Measurements from ENCODE around the gene KCNMB4.
"Not testable (repeated sequence)": the region's sequence is repeated elsewhere in the genome, so short reads cannot be mapped to it uniquely, and the experiment has no call there.

Gene KCNMB4

DNA sequence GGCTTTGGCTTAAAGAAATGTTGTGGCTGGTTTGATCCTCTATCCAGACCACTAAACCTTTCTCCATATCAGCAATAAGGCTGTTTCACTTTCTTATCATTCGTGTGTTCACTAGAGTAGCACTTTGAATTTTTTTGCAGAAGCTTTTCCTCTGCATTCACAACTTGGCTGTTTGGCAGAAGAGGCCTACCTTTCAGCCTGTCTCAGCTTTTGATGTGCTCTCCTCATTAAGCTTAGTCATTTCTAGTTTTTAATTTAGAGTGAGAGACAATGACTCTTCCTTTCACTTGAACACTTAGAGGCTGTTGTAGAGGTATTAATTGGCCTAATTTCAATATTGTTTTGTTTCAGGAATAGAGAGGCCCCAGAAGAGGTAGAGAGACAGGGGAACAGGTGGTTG lies 13.8 kb downstream of the KCNMB4 start:
- no peak for DNase-seq

DNA sequence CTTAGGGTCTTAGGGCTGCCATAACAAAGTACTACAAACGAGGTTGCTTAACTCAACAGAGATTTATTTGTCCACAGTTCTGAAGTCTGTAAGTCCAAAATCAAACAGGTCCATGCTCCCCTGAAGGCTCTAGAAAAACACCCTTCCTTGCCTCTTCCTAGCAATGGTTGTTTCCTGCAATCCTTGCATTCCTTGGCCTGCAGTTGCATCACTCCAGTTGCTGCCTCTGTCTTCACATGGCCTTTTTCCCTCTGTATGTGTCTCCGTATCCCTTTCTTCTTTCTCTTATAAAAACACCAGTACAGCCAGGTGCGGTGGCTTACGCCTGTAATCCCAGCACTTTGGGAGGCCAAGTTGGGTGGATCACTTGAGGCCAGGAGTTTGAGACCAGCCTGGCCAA lies 17.4 kb downstream of the KCNMB4 start:
- no peak for DNase-seq

DNA sequence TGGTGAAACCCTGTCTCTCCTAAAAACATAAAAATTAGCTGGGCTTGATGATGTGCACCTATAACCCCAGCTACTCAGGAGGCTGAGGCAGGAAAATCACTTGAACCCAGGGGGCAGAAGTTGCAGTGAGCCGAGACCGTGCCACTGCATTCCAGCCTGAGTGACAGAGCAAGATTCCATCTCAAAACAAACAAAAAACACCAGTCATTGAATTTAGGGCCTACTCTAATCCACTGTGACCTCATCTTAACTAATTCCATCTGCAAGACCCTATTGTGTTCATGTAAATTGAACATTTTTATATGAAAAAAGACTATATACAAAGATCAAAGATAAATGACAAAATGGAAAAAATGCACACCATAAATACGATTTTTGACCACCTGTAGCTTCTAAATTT lies 17.8 kb downstream of the KCNMB4 start:
- no peak for DNase-seq

DNA sequence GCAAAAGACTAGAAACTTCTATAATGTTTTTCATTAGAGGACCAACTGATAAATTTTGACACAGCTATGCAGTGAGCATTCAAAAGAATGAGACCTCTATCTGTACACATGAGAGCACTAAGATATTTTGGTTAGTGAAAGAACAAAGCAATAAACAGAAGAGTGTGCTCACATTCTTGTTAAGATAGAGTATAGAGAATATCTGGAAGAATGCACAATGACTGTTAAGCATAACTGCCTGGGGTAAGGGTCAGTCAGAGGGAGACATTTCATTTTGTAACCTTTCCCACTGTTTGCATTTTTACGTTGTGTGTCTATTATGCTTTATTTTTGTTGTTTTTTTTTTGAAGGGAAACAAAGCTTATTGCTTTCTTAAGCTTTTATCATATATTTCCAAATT lies 20.7 kb downstream of the KCNMB4 start:
- no peak for DNase-seq

DNA sequence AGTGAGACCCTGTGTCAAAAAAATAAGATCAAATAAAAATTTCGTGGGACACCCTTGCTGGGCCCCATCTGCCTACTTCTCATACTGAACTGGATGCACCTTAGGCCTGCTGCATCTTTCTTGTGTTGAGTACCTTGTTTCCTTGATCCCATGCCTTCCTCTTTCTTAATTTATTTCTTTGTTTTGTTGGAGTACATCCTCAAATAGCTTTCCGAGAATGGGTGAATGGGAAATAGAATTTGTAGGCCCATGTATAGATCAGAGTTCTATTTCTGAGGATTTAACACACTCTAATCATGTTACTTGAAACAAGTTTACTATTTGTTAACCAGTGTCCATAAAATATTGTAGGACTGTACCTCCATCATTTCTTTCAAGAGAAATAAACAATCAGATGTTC lies 23.6 kb downstream of the KCNMB4 start:
- DNase-seq = no peak

DNA sequence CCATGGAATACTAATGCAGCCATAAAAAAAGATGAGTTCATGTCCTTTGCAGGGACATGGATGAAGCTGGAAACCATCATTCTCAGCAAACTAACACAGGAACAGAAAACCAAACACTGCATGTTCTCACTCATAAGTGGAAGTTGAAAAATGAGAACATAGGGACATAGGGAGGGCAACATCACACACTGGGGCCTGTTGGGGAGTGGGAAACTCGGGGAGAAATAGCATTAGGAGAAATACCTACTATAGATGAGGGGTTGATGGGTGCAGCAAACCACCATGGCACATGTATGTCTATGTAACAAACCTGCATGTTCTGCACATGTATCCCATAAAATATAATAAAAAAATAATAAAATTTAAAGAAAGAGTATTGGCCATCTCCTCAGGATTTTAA lies 26.5 kb downstream of the KCNMB4 start:
- DNase-seq = not testable (repeated sequence)

DNA sequence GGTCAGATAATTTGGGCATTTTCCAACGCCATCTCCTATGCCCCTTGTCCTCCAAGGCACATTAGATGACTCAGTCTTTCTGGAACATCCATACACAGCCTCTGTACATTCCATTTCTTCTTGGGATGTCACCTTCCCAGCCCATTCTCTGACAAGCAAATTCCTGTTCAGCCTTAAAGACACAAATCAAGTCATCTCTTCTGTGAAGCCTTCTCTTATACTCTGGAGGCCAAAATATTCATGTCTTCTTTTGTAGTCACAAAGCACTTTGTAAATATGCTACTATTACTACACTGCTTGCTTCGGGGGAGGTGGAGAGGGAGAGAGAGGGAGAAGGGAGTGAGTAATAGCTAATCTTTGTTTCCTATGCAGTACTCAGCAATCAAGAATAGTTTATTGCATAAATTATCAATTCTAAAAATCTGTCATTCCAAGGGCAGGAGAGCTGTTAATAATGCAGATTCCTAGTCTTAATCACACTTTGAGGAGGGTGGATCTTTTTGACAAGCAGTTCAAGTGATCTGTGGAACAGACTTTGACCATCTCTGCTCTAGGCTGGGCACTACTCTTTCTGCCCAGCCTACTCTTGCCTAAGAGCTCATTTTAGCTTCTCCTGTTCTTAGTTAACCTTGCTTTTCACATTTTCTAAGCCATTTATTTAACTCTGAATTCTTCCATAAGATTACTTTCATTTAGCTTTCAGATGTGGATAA lies 27.9 kb downstream of the KCNMB4 start:
- no peak for DNase-seq

DNA sequence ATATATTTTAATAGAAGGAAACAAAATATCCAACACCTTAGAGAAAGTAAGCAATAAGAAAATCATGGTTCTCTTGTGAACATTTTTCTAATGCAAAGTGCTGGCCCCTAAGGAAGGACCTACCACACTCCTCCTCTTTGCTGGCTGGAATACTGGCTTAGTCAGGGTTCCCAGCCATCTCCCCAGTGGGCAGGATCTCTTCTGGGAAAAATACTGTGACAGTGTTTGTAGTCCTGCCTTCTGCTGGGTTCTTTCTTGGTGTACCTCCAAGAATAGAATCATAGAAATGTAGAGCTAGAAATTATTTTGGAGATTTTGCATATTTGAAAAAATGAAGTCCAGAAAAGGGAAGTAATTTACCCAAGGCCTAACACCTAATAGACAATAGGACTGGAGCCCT lies 31.9 kb downstream of the KCNMB4 start:
- DNase-seq = no peak

DNA sequence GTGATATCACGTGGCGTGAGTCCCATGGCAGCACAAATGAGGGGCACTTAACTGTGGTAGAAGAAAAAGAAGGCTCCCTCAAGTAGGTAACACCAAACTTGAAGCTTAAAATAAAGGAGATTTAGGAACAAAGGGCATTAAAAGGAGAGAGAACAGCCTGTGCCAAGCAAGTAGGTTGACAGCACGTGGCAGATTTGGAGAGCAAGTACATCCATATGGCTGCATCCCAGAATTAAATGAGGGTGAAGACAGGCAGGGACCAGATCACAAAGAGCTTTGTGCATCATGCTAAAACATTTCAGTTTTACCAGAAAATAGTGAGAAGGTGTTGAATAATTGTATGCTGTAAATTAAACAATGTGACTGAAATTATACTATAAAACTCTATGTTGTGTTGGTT lies 32.8 kb downstream of the KCNMB4 start:
- no peak for DNase-seq

DNA sequence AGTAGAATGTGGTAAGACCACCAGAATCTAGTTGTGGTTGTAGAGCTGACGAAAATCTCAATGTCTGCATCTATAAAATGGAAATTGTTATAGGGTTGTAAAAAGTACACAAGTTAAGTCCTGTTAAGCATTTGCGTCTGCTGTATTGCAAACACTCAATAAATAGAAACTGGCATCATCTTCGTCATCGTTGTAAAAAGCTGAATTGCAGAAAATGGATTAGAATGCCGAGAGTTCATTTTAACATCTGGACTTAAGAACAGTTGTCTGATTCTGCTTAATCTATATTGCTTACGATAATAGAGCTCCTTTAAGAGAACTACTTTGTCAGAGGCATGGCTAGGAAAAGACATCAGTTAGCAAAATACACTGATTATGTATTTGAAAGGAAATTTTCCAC lies 33.2 kb downstream of the KCNMB4 start:
- DNase-seq = no peak

DNA sequence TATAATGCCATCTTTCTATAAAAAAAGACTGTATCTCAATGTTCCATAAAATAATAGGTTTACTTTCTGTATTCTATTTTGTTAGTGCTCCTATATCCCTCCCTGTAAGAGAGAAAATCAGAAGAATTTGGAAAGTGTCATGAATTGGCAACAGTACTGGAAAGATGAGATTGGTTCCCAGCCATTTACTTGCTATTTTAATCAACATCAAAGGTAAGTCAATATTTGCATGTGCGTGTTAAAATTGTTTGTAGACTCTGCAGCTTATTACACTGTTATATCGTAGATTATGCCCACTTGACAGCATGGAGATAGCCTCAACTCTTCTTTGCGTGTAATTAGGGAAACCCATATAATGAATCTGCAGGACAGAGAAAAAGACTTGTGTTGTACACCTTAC lies 34.0 kb downstream of the KCNMB4 start:
- peak in 1 of 2 experiments; percentile 4 for DNase-seq

DNA sequence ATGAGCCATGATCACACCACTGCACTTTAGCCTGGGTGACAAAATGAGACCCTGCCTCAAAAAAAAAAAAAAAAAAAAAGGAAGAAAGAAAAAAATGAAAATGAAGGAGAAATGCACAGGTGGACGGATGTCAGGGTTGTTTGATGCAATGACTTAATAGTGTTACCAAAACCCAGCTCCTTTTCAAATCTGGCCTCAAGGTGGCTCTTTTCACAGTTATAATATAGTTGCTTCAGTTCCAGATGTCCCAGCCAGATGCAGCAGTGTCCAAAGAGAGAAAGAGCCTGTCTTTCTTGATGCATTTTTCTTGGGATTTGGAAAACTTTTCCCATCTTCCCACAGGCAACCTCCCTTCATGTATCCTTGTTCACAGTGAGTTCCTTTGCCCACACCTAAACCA lies 36.5 kb downstream of the KCNMB4 start:
- peak in 1 of 2 experiments; percentile 7 for DNase-seq

DNA sequence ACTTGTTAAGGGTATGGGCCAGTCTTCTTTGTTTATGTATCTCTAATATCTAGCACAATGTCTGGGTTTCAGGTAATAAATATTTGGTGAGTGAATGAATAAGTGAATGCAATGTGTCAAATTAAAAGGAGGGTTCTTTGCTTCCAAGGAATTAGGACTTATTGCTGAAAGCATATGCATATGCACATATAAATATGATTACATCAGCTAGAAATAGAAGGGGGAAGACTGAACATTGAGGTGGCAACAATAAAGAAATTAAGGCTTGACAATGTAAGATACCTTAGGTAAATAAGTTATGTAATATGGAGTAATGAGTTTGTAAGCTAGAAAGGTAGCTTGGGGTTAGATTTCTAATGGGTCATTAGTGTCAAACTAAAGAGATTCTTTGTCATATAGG lies 37.7 kb downstream of the KCNMB4 start:
- DNase-seq = no peak

DNA sequence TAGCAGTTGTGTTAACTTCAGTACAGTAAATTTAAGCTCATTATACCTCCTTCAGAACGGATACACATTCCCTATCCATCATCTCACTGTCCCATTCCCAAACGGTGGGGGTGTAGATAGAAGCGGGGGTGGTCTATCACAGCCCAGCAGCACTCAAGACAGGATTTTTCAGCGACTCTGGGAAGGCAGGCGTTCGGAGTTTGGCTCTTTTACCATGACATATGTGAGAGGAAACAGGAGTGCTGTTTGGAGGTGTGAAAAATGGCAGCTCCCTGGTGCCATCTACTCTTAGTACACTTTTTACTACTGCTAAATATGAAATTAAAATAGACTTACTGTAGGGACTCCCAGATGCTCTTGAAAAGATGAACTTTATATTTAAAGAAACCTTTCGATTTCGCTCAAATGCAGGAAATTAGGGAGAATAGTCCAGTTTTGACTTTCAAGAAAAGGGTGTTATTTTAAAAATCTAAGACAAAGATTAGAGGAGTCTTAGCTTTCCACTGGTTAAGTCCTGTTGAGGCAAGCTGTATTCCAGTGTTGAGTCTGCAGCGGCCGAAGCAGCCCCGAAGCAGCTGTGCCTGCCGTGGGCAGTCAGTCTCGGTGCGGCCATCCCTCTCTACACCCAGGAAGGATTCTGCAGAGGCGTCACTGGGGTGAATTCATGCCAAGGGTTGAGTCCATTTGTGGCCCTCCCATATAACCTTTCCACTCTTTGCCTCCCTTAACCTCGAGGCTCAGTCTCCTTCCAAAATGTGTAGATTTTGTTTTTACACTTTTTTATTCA lies 42.1 kb downstream of the KCNMB4 start:
- no peak for DNase-seq

DNA sequence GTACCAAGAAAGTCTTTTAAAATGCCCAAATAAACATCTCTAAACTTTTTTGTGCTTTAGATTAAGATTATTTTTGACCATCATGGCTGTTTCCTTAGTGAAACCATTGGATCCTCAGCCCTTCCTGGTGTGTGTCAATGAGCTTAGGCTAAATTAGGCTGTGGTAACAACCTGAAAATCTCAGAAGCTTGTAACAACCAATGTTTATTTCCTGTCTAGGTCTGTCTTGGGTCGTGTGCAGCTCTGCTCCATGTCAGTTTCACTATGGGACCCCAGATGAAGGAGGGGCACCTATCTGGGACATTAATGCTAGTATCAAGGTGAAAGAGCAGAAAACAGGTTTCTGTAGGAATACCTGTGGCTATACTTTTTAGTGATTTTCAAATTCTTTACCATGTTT lies 49.9 kb downstream of the KCNMB4 start:
- no peak for DNase-seq

DNA sequence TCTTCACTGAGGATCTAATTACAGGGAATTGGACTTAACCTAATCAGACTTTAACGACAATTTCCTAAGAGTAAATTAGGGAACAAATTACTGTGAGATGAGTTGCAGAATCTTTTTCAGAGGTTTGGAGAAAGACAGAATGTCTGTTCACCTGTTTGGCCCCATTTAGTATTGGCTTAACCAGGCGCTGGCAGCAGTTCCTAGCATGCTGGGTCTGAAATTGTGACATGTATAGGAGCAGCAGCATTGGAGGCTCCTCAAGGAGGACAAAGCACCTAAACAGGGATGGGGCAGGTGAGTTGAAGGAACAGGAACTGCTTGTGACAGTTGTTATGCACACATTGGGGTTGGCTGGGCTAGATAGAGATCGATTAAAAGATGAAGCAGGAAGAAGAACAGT lies 51.0 kb downstream of the KCNMB4 start:
- DNase-seq = peak; percentile 88 to 95

DNA sequence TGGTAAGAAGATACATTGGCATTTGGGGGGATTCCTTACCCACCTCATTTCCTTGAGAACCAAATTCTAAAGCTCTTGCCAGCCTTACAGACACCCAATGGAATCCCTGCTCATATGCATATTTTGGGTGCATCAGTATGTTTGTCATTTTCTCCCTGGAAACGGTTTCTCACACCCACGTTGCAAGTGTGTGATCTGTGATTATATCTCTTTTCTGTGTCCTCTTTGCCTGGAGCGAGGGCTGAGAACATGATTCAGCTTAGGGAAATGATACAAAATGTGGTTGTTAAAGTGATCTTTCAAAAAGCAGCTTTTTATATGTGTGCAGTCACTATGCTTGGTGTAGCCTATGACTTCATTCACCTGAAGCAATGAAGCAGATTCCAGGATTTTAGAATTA lies 52.0 kb downstream of the KCNMB4 start:
- peak in 1 of 2 experiments; percentile 36 for DNase-seq

DNA sequence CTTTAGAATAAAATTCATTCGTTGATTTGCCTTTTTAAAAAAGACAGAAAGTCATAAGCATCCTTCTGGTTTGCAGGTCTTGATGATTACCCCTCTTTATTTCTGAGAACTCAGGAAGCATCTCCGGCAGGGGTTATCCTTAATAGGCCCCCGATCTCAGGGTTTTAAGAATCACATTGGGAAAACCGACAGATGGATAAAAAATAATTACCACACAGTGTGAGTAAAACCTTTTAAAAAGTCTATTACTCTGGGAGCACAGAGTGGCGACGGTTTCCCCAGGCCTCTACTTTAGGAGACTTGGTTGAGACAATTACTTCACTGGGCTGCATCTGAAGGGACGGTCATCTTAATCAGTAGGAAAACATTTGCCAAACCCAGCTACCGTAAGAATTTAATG lies 56.5 kb downstream of the KCNMB4 start:
- no peak for DNase-seq

DNA sequence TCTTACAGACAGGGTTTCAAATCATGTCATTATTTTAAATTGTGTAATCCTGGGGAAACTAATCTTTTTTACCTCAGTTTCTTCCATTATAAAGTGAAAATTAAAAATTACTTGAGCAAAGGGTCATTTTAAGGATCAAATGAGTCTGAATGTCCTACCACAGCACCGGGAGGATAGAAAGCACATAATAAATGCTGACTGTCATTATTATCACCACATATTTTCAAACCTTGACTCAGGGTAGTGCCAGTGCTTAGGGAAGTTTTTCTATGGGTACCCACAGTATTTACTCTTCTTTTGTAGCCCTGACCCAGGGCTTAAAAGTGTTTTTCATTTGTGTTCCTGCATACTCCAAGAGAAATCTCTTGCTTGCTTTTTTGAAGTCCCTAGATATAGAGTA lies 60.5 kb downstream of the KCNMB4 start:
- no peak for DNase-seq

DNA sequence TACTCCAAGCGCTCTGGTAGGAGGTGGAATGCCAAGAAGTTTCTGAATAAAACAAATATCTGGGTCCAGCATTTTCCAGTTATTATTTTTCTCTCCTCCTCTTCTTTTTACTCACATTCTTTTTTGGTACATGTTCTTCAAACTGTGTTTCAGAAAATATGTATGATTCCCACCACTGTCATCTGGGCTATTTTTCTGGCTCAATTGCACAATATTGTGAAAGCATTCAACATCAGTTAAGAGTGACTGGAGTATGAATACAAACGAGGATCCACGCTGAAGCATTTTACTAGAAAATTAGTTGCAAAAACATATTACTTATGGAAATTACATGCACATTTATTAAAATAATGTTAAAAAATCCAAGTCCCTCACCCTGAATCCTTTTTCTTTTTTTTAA lies 61.5 kb downstream of the KCNMB4 start:
- no peak for DNase-seq

DNA sequence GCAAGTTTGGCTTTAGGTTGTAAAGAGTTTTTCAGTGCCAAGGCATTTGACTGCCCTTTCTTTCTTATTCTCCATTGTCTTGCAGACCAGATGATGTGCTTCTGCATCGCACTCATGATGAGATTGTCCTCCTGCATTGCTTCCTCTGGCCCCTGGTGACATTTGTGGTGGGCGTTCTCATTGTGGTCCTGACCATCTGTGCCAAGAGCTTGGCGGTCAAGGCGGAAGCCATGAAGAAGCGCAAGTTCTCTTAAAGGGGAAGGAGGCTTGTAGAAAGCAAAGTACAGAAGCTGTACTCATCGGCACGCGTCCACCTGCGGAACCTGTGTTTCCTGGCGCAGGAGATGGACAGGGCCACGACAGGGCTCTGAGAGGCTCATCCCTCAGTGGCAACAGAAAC lies 64.3 kb downstream of the KCNMB4 start:
- no peak for DNase-seq

DNA sequence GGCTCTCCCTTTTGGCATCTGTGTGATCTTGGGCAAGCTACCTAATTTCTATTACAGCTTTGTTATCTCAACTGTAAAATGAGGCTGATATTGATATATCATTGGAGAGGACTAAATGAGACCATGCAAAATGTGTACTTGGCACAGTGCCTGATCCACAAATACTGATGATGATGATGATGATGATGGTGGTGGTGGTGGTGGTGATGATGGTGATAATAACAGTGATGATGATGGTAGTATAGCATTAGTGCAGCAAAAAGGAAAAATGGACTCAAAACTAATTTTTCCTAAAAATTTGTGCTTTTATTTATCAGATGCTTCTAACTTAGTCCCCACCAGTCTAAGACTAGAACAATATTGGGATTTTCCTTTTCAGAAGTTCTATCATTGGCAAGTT lies 70.7 kb downstream of the KCNMB4 start:
- DNase-seq = no peak

DNA sequence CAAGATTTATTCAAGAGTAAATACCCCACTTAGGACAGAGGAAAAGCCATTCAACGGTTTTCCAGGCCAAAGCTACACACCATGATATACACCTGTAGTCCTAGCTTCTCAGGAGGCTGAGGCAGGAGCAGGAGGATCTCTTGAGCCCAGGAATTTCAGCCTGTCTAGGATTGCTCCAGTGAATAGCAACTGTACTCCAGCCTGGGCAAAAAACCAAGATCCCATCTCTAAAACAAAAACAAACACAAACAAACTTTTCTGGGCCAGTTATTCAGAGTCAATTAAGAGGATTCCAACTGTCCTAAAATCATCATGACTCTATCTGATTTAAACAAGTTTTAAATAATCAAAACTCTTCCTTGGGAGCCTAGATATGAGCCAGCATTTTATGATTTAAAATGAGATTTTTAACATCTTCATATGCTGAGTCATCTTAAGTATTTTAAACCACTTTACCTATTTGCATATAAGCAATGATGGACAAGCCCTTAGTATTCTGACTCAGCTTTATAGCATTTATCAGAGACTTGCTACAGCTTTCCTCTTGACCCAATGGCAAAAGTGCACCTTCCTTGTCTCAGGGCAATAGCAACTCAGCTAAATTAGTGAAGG lies 77.1 kb downstream of the KCNMB4 start:
- DNase-seq = no peak

DNA sequence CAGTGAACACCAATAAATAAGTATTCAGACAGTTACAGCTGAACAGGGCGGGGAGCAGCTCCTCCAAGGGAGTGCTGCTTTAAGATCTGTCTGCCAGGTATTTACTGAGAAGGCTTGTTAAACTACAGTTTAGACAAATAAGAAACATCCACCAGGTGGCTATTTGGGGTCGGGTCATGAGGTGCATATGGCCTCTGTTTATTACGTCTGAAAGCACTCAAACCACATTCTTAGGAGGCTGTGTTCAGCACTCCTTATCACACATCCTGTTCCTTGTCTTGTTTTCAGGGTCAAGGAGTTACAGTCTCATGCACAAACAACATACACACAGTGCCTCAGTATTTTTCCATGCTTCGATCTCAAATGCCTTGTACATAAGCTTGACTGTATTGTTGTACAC lies 78.8 kb downstream of the KCNMB4 start:
- no peak for DNase-seq

Measured in NCI-H526 (cell line).